ENCODE results near the gene TMOD1. TPM values are rescaled to one million over a fixed set of nuclear protein-coding genes. Genes with fewer than 3 reads are reported as not detected.
"Not testable (repeated sequence)": the region's sequence is repeated elsewhere in the genome, so short reads cannot be mapped to it uniquely, and the experiment has no call there.

The TMOD1 gene
- polyA plus RNA-seq, 12 donors, result 53.8 to 181 (median 144) TPM; not detected in 1

DNA sequence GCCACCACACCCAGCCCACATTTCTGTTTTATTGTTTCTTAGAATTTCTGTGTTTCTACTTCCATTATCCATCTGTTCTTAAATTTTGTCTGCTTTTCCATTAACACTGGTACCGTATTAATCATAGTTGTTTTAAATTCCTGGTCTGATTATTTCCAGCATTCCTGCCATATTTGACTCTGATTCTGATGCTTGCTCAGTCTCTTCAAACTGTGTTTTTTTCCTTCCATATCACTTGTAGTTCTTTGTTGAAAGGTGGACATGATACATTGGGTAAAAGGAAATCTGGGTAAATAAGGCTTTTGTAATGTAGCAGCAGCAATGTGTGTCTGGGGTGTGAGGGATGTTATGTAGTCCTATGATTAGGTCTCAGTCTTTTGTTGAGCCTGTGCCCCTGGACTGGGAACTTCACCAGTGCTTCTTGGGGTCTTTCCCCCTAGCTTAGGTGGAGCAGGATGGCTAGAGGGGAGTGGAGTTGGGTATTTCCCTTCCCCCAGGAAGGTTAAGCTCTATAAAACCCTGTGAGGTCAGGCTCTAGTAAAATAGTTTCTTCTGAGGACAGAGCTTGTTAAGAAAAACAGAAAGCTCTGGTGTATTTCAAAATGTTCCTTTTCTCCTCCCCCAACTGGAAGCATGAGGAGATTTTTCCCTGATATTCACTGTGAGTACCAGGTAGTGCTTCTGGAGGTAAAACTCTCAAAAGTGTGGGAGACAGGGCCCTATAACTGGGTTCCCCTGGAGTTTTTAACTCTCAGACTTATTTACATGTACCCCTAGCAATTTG, 10.1 kb upstream of the TMOD1 start:
- DNase-seq, result no peak

DNA sequence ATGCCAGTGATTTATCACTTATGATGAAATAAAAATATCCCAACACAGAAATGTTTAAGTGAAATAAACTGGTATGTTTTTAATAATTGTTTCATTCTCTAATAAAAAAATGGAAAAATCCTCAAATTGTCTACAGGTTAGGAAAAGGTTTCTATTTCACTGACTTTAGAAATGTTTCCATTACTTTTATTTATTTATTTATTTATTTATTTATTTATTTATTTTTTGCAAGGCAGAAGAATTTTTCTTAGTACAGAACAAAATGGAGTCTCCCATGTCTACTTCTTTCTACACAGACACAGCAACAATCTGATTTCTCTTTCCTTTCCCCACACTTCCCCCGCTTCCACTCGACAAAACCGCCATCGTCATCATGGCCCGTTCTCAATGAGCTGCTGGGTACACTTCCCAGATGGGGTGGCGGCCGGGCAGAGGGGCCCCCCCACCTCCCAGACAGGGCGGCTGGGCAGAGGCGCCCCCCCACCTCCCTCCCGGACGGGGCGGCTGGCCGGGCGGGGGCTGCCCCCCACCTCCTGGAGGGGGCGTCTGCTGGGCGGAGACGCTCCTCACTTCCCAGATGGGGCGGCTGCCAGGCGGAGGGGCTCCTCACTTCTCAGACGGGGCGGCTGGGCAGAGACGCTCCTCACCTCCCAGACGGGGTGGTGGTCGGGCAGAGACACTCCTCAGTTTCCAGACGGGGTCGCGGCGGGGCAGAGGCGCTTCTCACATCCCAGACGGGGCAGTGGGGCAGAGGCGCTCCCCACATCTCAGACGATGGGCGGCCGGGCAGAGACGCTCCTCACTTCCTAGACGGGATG, 3.7 kb upstream of the TMOD1 start:
- not testable (repeated sequence) for DNase-seq

DNA sequence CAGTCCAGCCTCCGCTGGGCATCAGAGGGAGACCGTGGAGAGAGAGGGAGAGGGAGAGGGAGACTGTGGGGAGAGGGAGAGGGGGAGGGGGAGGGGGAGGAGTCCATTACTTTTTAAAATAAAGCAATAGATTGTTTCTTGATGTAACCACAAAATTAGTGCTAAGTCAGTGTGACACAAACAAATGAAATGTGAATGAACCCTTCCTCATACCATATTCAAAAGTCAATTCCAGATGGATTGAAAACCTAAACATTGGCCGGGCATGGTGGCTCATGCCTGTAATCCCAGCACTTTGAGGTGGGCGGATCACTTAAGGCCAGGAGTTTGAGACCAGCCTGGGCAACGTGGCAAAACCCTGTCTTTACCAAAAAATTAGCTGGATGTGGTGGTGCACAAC, 2.6 kb upstream of the TMOD1 start:
- DNase-seq, result not testable (repeated sequence)

DNA sequence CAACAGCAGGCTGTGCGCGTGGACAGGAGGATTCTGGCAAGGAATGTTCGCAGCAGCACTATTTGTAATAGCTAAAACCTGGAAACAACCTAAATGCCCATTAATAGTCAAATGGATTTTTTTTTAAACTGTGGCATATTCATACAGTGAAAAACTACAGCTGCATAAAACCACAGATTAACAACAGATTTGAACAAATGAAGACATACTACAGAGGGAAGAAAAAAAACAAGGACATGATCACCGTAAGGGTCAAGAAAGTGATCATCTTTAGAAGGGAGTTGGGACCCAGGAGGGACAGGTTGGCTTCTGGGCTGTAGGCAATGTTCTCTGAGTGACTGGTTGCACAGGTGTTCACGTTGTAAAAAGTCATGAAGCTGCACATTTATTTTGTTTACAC, 1.2 kb upstream of the TMOD1 start:
- no peak for DNase-seq

DNA sequence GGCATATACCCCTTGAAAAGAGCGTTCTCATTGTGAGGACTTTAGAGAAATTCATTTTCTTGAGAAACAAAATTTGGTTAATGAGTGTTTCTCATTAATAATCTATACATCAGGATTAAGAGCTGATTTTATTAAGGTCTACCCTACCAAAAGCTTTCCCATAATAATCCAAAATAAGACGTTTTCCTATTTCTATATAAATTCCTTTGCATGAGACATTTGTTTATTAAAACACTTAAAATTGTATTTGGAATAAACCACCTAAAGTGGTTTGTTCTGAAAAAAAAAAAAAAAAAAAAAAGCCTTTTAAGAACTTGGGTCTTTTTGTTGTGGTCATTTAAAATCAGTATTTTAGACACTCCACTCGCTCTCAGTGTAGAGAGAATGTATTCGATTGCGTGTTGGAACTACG, 695 bp upstream of the TMOD1 start:
- DNase-seq, result no peak

DNA sequence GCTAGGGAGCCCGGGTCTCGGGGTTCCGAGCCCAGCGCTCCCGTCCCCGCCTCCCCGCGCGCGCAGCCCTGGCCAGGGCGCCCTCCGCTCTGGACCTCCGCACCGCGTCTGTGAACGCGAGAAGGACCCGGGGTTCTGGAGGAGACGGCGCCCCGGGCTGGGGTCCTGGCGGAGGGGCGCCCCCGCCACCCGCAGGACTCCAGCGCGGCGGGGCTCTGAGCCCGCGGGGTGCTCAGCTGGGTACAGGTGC, 431 bp downstream of the TMOD1 start:
- DNase-seq, result no peak

DNA sequence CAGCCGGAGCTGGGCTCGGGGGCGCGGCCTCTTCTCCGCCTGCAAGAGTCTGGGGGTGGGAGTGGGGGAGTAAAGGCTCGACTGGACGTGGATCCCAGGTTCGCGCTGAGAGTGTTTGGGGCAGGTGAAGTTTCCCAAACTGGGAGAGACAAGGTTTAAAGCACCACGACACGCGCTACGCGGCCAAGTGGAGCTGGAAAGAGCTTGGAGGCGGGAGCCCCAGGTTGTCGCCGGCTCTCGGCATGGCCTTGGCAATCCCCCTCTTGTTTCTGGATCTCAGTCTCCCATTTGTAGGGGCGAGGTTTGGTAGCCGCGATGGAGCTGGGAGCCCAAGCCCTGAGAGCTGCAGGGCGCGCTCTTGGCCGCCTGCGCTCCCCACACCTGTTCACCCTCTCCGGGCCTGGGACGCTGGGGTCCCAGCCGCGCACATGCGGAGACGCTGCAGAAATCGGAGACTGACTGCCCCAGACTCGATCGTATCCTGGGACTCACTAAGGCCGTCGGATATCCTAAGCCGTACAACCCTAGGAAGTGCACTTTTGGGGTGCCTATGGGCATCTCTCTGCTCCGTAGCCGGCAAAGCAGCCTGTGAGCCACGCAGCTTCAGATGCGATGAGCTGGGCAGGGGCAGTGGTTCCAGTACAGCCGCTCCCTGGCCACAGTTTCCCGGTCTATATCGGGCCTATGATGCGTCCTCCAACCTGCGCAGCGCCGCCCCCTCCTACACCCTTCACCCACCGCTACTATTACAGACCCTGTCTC, 937 bp downstream of the TMOD1 start:
- no peak for DNase-seq

DNA sequence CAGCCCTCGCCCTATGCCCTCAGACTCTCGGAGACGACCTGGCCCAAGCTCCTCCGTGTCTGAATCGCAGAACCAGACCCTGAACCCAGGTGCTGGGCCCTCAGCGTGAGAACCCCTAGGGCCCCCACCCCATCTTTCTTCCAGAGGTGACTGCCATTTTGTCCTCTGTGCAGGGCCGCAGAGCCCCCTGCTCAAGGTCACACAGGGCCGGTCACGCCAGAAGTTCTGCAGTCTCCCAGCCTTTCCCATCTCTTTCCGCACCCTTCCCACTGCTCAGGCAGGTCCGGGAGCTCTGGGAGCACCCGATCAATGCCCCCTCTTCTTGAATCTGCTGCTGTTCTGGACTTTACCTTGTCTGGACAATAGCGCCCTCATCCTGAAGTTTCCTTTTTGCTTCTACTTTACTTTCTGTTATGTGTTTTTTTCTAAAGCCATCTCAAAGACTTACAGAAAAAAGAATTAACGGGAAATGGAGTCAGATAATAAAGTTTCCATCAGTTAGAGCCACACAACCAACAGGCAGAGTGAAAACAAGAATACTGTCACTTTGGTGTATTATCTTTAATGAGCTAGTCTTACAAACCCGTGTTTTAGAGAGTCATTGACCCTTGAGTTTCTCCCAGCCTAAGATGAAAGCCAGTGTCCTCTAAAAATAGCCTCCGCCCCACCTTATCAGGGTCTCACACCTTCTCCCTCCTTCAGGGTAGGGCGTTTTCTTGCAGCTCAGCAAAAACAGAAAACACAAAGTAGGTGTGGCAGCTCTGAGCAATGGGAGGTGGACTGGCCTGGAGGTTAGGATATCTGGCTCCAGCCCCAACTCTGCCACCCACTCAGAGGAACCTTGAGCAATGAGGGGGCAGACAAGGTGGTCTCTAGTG, 1.8 kb downstream of the TMOD1 start:
- DNase-seq, result no peak

DNA sequence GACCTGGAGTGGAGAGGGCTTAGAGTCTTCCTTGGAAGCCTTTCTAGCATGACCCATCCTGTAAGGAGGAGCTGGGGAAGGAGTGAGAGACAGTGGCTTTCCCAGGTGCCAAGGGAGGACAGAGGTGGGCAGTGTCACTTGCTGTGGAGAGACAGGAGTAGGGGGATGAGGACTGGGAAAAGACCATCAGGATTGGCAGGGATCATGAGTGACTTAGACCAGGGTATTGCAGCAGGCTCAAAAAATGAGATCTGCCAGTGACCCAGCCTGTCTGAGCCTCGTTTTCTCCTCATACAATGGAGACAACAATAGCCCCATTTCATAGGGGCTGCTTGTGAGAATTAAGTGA, 2.4 kb downstream of the TMOD1 start:
- no peak for DNase-seq

DNA sequence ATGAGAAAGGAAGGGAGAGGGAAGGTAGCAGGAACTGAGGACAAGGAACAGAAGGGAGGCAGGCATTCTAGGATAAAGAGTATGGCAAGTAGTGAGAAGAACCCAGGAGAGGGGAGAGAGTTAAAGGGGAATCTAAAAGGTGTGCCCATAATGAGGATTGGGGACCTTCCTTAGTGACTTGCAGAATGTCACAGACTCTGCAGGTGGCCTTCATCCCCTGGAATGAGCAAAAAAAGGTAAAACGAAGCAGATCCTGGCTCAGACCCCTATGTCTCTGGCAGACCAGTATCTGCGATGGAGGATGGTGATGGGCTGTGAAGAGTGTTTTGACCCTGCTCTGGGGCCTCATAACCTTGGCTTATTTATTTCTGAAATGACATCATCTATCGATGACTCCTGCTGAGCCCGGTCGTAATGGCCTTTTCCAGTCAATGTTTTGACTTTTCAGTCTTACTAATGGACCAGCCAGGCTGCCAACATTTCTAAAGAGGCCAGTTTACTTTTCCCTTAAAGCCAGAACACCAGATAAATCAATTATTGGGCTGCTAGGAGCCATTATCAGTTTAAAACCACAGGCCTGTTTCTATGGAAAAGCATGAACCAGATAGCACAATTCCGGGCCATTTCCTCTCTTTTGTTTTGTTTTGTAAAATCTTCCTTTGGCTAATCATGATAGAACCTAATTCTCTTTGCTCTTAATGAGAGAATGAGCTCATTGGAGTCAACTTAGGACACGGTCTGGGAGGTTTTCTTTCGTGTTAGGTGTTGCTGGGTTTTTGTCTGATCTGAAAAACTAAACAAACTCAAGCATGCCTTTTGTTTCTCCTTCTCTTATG, 3.1 kb downstream of the TMOD1 start:
- DNase-seq, result no peak

DNA sequence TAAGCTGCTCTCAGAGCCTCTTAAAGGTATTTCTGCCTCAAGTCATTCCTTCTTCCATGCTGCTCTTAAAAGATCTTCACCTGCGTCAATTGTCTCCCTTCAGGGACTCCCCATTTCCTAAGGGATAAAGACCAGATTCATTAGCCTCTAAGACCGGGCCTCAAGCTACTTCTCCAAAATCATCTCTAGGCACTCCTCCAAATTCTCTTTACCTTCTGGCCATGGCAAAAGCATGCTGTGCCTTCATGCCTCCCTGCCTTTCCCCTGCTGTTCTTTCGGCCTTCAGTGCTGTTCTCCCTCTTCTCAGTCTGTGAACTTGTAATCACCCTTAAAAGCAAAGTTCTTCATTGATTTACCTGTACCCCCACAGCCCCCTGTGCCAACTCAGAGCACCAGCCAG, 4.4 kb downstream of the TMOD1 start:
- DNase-seq, result no peak

DNA sequence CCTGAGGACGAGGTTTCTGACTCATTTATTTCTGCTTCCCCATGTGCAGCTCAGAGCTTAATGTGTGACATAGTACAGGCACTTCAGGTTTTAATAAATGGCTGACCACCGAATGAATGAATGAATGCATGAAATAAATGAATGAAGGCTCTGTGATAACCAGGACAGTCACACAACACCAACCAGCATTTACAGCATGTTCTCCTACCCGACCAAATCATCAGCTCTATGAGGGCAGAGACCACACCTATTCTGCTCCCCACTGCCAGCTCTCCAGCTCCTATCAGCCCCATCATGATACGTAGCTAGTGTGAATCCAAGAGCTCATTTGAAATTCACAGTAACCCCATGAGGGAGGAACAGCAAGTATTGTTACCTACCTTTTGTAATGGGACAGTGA, 4.8 kb downstream of the TMOD1 start:
- DNase-seq, result no peak

DNA sequence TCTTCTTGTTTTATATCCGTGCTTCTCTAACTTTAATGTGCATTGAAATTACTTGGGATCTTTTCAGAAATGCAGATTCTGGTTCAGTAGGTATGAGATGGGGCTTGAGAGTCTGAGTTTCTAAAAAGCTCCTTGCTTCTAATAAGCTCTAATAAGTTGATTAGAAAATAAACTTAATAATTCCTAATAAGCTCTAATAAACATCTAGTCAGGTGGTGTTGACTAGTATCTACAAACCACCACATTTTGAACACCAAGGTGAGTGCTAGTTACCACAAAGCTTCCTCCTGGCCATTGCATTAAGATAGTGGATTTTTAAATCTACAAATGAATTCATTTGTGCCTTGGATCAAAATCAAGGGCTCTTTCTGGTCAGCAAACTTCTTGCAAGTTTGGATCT, 5.3 kb downstream of the TMOD1 start:
- DNase-seq, result no peak

DNA sequence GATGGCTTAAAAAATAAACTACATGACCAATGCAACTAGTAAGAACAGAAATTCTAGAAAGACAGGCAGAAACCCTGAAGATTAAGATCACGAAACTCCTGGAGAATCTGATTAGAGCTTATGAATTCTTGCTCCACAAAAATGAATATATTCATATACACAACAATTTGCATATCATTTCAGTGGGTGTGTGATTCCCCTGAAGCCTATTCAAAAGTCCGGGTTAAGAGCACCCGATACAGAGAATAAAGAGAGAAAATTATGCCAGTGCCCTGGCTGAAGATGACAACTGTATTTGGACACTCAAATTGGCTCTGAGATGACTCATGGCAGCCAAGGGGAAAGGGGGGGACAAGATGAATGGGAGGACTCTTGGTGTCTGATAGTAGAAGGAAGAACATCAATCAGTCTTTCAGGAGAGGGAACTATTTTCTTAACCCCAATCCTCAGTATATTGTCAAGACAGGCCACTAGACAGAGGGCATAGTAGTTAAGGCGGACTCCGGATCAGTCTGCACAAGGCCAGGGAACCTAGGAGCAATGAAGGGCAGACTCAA, 6.0 kb downstream of the TMOD1 start:
- no peak for DNase-seq

DNA sequence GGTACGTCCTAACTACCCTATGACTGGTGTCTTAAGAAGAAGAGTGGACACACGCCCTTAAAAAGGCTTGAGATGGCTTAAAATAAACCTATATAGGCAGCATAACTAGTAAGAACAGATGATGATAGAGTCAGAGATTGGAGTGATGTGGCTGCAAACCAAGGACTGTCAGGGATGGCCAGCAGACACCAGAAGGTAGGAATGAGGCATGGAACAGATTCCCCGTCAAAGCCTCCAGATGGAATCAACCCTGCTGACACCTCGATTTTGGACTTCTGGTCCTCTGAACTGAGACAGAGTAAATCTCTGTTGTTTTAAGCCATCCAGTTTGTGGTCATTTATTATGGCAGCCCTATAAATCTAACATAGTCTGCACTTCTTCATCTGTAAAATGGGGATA, 7.4 kb downstream of the TMOD1 start:
- no peak for DNase-seq

DNA sequence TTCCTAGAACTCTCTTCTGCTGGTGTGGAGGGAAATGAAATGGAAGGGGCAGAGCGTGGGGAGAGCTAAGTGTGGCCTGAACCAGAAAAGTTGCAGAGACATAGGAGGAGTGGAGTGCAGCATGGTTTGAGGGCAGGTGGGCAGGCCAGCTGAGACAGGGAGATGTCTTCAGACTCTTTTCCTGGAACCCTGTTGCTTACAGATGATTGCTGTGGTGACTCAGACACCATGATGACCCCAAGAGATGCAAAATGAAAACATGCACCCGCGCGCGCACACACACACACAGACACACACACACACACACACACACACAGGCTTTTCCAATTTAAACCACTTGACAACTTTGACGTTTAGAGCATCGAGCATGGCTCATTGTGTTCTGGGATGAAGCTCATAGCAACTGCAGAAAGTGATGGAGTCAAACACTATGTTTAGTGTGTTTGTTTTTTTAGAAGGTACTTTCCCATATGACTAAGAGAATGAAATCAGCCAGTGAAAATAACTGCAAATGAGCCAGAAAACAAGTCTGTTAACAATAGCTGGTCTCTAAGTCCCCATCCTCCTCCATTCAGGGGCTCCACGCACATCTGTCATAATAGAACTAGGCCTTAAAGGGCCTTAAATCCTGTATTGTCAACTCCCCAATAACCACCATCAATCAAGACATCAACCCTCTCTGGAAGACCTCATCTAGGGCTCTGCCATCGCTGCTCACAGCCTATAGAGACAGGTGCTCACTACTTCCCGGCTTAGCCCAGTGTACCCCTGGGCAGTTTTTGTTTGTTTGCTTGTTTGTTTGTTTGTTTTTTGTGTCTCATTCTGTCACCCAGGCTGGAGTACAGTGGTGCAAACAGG, 9.6 kb downstream of the TMOD1 start:
- DNase-seq, result no peak

DNA sequence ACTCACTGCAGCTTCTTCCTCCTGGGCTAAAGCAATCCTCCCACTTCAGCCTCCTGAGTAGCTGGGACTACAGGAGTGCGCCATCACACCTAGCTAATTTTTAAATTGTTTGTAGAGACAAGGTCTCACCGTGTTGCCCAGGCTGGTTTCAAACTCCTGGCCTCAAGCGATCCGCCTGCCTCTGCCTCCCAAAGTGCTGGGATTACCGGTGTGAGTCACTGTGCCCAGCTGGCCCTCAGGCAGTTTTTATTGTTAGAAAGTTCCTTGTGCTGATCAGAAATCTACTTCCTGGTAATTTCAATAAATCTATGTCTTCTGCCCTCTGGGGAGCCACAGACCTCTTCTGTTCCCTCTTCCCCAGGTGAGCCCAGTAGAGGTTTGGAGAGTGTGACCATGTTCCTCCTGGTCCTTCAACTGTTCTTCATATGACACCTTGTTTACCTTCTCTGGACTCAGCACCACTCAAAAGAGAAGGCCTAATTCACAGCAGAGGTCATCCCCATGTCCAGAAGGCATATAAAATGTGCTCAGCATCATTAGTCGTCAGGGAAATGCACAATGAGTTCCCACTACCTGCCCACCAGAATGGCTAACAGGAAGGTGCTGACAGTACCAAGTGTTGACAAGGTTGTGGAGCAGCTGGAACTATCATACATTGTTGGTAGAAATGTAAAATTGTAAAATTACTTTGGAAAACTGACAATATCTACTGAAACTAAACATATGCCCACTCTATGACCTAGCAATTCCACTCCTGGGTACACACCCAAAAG, 10.4 kb downstream of the TMOD1 start:
- DNase-seq, result no peak

DNA sequence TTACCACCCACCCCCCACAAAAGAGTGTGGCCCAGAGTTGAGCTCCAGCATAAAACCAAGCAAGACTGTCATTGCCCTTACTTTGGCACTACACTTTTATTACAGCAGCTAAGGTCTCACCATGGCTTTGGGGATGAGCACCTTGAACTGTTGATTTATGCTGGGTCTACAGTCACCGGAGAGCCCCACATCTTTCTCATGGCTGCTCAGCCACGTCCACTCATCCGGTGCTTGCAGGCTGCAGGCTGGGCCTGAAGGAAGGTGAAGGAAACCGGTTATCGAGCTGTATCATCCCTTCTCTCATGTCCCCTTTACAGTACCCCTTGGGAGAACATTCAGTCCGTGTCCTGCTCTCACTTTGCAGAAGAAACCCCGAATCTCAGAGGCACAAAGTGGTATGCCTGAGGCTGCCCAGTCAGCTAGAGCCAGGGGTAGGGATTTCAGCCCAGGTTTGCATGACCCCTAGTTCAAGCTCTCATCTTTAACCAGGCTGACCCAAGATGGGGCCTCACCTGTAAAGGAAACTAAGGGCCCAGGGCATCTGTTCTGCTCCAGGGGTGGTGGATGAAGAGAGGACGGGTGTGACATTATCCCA, 11.6 kb downstream of the TMOD1 start:
- no peak for DNase-seq
